Psoas muscle (tissue), 8 donors: Measurements from ENCODE around the gene R3HDM1. TPM values are rescaled to one million over a fixed set of nuclear protein-coding genes. Genes with fewer than 3 reads are reported as not detected.

Source experiments
- ATAC-seq, 4 donors: fragments of 200-7000 bp; cut with Tn5 transposase; one replicate each; pipeline ENCODE4 v1.9.1; 2020; ENCODE audit warnings: moderate library complexity in 3 of 4, mild to moderate bottlenecking in 2 of 4
- DNase-seq, 2 donors: peaks; one replicate each; pipeline ENCODE4 v3.0.0-alpha.2; 2020
- H3K27ac ChIP-seq: fragments of 200-600 bp; one replicate; pipeline ENCODE4 v1.8.0; 2022
- H3K27me3 ChIP-seq, 3 donors: fragments of 200-600 bp in 1 of 3; one replicate each; pipeline versions ENCODE4 v1.6.1 to v1.8.0; 2013 to 2022; ENCODE audit warnings: low read length in 2 of 3, mild to moderate bottlenecking in 2 of 3, moderate library complexity in 1 of 3; ENCODE audit not compliant: insufficient read depth in 3 of 3
- H3K36me3 ChIP-seq, 2 donors: fragments of 200-600 bp in 1 of 2; one replicate each; pipeline versions ENCODE4 v1.6.1 to v1.8.0; 2013 to 2022; ENCODE audit warnings: low read depth in 1 of 2, mild to moderate bottlenecking in 1 of 2, moderate library complexity in 1 of 2; ENCODE audit not compliant: insufficient read depth in 1 of 2
- H3K4me1 ChIP-seq: fragments of 200-600 bp; one replicate; pipeline ENCODE4 v1.8.0; 2022
- H3K4me3 ChIP-seq: fragments of 200-600 bp; one replicate; pipeline ENCODE4 v1.8.0; 2022; ENCODE audit warnings: mild to moderate bottlenecking
- H3K9me3 ChIP-seq: fragments of 200-600 bp; one replicate; pipeline ENCODE4 v1.8.0; 2022
- CTCF ChIP-seq: fragments of 200-600 bp; IDR thresholded peaks from one replicate; pipeline ENCODE4 v1.8.0; 2022; ENCODE audit warnings: antibody characterized with exemption
- WGBS, 3 donors: extraction: QIAGEN DNeasy Blood & Tissue Kit; methylation state at CpG; one replicate each; pipeline versions ENCODE4 v1.1.6 to v1.1.7; 2013; 5-methylcytosine and 5-hydroxymethylcytosine counted together
- intact Hi-C, 2 donors: fragments of 100-400 bp; cut with DNase I; formaldehyde crosslinking; loops; one replicate each; pipeline versions ENCODE4 v1.11.0 to v1.14.2; 2022
- polyA plus RNA-seq, 3 donors: library from polyadenylated mRNA; stranded (reverse); fragments of 200-250 nt; gene quantifications; one replicate each; pipeline ENCODE4 v1.2.3, GENCODE V29; 2013
- total RNA-seq, 4 donors: library from RNA; stranded (reverse); fragmentation: NEBNext Ultra II Directional in 2 of 4; extraction: Animal tissue kit (Norgen Biotek cat#: 25700) in 2 of 4; gene quantifications; one replicate each; pipeline versions ENCODE4 v1.2.1 to v1.2.4, GENCODE V29; 2021 to 2023
- donor health status: healthy with polysubstance abuse.
- donor health status: DM: no; HTN: no; CAD: no; lungs with moderate emphysema.
- donor health status: Bipolar disorder and iron deficiency.
- donor health status: healthy.
- donor health status: DM: yes; HTN: yes; CAD: no.
- donor health status: DM: no; HTN: no; CAD: no.
- donor health status: DM: no; HTN: no; CAD: no.
- donor health status: DM: yes; HTN: yes; CAD: no.

The R3HDM1 gene
- total and polyA plus RNA-seq, 7 donors = 4.6 to 25.3 (median 20.1) TPM

- Histone ChIP-seq H3K4me1 (no peaks in the 10 kb centered on the region), H3K4me3 (no peak overlapping the region), H3K27ac (no peak overlapping the region), H3K9me3 (no peaks in the 10 kb centered on the region), H3K36me3 (no peaks in the 10 kb centered on the region), H3K27me3 (no peaks in the 10 kb centered on the region)
- ATAC-seq = no peak
- DNase-seq = no peak
- TF ChIP-seq CTCF = no peak
- 90 to 95% (median 92%) methylated on average over 3 of the region's 3 CpGs for WGBS, 3 donors
- intact Hi-C loops = no loop called here
These were observed 15.2 kb downstream of the R3HDM1 start for GRCh38 chr2:135546436-135546835.

GRCh38 chr2:135547311-135547710, 16.0 kb downstream of the R3HDM1 start:
- 89 to 97% (median 90%) methylated on average over 3 of the region's 3 CpGs for WGBS, 3 donors

GRCh38 chr2:135551356-135551755, 20.1 kb downstream of the R3HDM1 start:
- 92 to 94% (median 93%) methylated on average over 5 of the region's 5 CpGs for WGBS, 3 donors
- no peak overlapping the region for H3K27ac ChIP-seq
- intact Hi-C loops = no loop called here
- H3K4me1 ChIP-seq = peaks cover 8% of the 10 kb centered on the region
- no peak for TF ChIP-seq CTCF
- H3K9me3 ChIP-seq = no peaks in the 10 kb centered on the region
- ATAC-seq (no peak), DNase-seq (no peak)
- no peaks in the 10 kb centered on the region for H3K36me3 ChIP-seq
- H3K4me3 ChIP-seq = no peak overlapping the region
- H3K27me3 ChIP-seq = no peaks in the 10 kb centered on the region

More at GRCh38 chr2:135547311-135547710, 16.0 kb downstream of the R3HDM1 start:
- TF ChIP-seq CTCF = no peak
- DNase-seq = no peak
- Histone ChIP-seq H3K36me3 (no peaks in the 10 kb centered on the region), H3K27ac (no peak overlapping the region), H3K4me1 (no peaks in the 10 kb centered on the region), H3K4me3 (no peak overlapping the region), H3K9me3 (no peaks in the 10 kb centered on the region), H3K27me3 (no peaks in the 10 kb centered on the region)
- intact Hi-C loops = no loop called here
- ATAC-seq = no peak

- no peaks in the 10 kb centered on the region for H3K9me3 ChIP-seq
- no peak for TF ChIP-seq CTCF
- no peak overlapping the region for H3K4me3 ChIP-seq
- ATAC-seq (no peak), DNase-seq (no peak)
- H3K4me1 ChIP-seq = peaks cover 17% of the 10 kb centered on the region
- H3K27me3 ChIP-seq = no peaks in the 10 kb centered on the region
- intact Hi-C loops = no loop called here
- 78 to 85% (median 82%) methylated on average over 4 of the region's 4 CpGs for WGBS, 3 donors
- no peak overlapping the region for H3K27ac ChIP-seq
- no peaks in the 10 kb centered on the region for H3K36me3 ChIP-seq
These were observed 21.6 kb downstream of the R3HDM1 start for GRCh38 chr2:135552887-135553286.

GRCh38 chr2:135555311-135555710, 24.0 kb downstream of the R3HDM1 start:
- intact Hi-C loops = no loop called here
- Histone ChIP-seq H3K4me1 (peaks cover 22% of the 10 kb centered on the region), H3K36me3 (no peaks in the 10 kb centered on the region), H3K9me3 (no peaks in the 10 kb centered on the region), H3K27me3 (no peaks in the 10 kb centered on the region), H3K27ac (no peak overlapping the region), H3K4me3 (no peak overlapping the region)
- no peak for TF ChIP-seq CTCF
- 95 to 96% (median 96%) methylated on average over 4 of the region's 4 CpGs for WGBS, 3 donors
- ATAC-seq = no peak
- DNase-seq = no peak
